Prostate gland (tissue), 2 donors: ENCODE results near the gene WDR59. TPM values are rescaled to one million over a fixed set of nuclear protein-coding genes. Genes with fewer than 3 reads are reported as not detected.

Source experiments
- DNase-seq: peaks from one replicate; pipeline ENCODE4 v3.0.0-alpha.2; 2019; ENCODE audit warnings: low spot score
- H3K27ac ChIP-seq, 2 donors: fragments of 200-600 bp; sonication (generic); 2 replicates each; pipeline ENCODE4 v1.5.1; 2017 to 2019
- H3K27me3 ChIP-seq: fragments of 200-600 bp; sonication (generic); replicated peaks from 2 replicates; pipeline ENCODE4 v1.5.1; 2019; ENCODE audit not compliant: insufficient read depth
- H3K36me3 ChIP-seq, 2 donors: fragments of 200-600 bp; sonication (generic); 1 replicate in 1 of 2; 2 replicates in 1 of 2; pipeline versions ENCODE4 v1.5.1 to v1.8.1; 2017 to 2019
- H3K4me1 ChIP-seq: fragments of 200-600 bp; sonication (generic); replicated peaks from 2 replicates; pipeline ENCODE4 v1.5.1; 2019
- H3K4me3 ChIP-seq, 2 donors: fragments of 200-600 bp; sonication (generic); 2 replicates each; pipeline ENCODE4 v1.5.1; 2017 to 2019
- H3K9me3 ChIP-seq: fragments of 200-600 bp; sonication (generic); 2 replicates; pipeline ENCODE4 v1.5.1; 2017
- POLR2A ChIP-seq: fragments of 450-650 bp; IDR thresholded peaks from one replicate; pipeline ENCODE4 v1.6.1; 2016; ENCODE audit warnings: antibody characterized with exemption, mild to moderate bottlenecking
- POLR2AphosphoS5 ChIP-seq: sonication (generic); formaldehyde crosslinking; IDR thresholded peaks from one replicate; pipeline ENCODE4 v1.6.1; 2017; ENCODE audit warnings: antibody characterized with exemption
- WGBS: methylation state at CpG from one replicate; pipeline ENCODE4 v1.1.5; 2018; 5-methylcytosine and 5-hydroxymethylcytosine counted together
- intact Hi-C: fragments of 100-400 bp; cut with DNase I; formaldehyde crosslinking; loops from one replicate; pipeline ENCODE4 v1.14.2; 2022
- total RNA-seq, 2 donors: library from RNA; depleted of rRNA; stranded (reverse); fragments of >200 nt; gene quantifications; one replicate each; pipeline ENCODE4 v1.1.0, GENCODE V29; 2016
- TF ChIP-seq, protein P1 (sequence below), 4 experiments: fragments of 200-600 bp in 2 of 4; fragments of 450-650 bp in 2 of 4; sonication (generic) in 2 of 4; IDR thresholded peaks; 1 replicate in 3 of 4; 2 replicates in 1 of 4; pipeline ENCODE4 v1.5.1; 2016 to 2019; ENCODE audit warnings: antibody characterized with exemption in 4 of 4, mild to moderate bottlenecking in 2 of 4, moderate library complexity in 2 of 4

The WDR59 gene
- total RNA-seq, 2 donors from 2014 or later, result 38.5 to 62.6 TPM

- H3K27me3 ChIP-seq, result no peaks in the 10 kb centered on the region
- no peaks in the 10 kb centered on the region for H3K36me3 ChIP-seq
- H3K9me3 ChIP-seq, result no peaks in the 10 kb centered on the region
- H3K4me3 ChIP-seq, result no peak overlapping the region
- DNase-seq, result no peak
- no peak for TF ChIP-seq POLR2A
- TF ChIP-seq, protein P1, sequence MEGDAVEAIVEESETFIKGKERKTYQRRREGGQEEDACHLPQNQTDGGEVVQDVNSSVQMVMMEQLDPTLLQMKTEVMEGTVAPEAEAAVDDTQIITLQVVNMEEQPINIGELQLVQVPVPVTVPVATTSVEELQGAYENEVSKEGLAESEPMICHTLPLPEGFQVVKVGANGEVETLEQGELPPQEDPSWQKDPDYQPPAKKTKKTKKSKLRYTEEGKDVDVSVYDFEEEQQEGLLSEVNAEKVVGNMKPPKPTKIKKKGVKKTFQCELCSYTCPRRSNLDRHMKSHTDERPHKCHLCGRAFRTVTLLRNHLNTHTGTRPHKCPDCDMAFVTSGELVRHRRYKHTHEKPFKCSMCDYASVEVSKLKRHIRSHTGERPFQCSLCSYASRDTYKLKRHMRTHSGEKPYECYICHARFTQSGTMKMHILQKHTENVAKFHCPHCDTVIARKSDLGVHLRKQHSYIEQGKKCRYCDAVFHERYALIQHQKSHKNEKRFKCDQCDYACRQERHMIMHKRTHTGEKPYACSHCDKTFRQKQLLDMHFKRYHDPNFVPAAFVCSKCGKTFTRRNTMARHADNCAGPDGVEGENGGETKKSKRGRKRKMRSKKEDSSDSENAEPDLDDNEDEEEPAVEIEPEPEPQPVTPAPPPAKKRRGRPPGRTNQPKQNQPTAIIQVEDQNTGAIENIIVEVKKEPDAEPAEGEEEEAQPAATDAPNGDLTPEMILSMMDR (IDR thresholded peaks at IDR 0.05), result no peak
- 98% methylated on average over 3 of the region's 3 CpGs for WGBS
- H3K4me1 ChIP-seq, result peaks cover 2% of the 10 kb centered on the region
- intact Hi-C loops, result no loop called here
- H3K27ac ChIP-seq, result no peak overlapping the region
These were observed 19.5 kb upstream of the WDR59 start for GRCh38 chr16:75004460-75004859.

GRCh38 chr16:75003931-75004330, 19.0 kb upstream of the WDR59 start:
- no peak for TF ChIP-seq POLR2A
- no peak for TF ChIP-seq POLR2AphosphoS5
- TF ChIP-seq, protein P1 (IDR thresholded peaks at IDR 0.05), result no peak
- Histone ChIP-seq H3K27me3 (no peaks in the 10 kb centered on the region), H3K27ac (no peak overlapping the region), H3K4me1 (peaks cover 2% of the 10 kb centered on the region), H3K4me3 (no peak overlapping the region), H3K36me3 (no peaks in the 10 kb centered on the region), H3K9me3 (no peaks in the 10 kb centered on the region)
- WGBS, result 92% methylated on average over 5 of the region's 5 CpGs
- intact Hi-C loops, result no loop called here
- DNase-seq, result no peak

DNA sequence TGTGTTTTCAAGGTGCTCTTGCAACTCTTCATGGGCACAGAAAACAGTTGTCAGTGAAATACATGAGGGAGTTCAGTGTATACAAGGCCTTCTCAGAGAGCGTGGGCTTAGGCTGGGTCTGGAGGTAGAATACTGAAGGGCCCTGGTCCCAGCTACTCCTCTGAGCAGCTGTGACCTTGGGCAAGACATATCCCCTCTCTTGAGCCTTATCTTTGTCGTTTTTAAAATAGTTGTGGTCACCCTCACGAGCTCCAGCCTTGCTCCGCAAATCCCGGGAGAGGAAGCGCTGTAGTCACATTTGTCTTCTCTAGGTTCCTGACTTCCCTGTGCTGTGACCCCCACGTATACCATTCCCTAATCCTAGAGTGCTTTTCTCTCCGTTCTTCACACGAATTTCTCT, 17.6 kb upstream of the WDR59 start:
- intact Hi-C loops, result no loop called here
- DNase-seq, result no peak
- Histone ChIP-seq H3K4me1 (peaks cover 2% of the 10 kb centered on the region), H3K4me3 (no peak overlapping the region), H3K27ac (no peak overlapping the region), H3K27me3 (no peaks in the 10 kb centered on the region), H3K9me3 (no peaks in the 10 kb centered on the region), H3K36me3 (no peaks in the 10 kb centered on the region)
- 76% methylated on average over 9 of the region's 9 CpGs for WGBS
- no peak for TF ChIP-seq POLR2A
- no peak for TF ChIP-seq POLR2AphosphoS5
- TF ChIP-seq, protein P1 (IDR thresholded peaks at IDR 0.05), result no peak

GRCh38 chr16:75000481-75001081, 15.7 kb upstream of the WDR59 start:
- TF ChIP-seq POLR2AphosphoS5 (no peak), POLR2A (no peak)
- TF ChIP-seq, protein P1 (IDR thresholded peaks at IDR 0.05), result no peak
- Histone ChIP-seq H3K27me3 (no peaks in the 10 kb centered on the region), H3K27ac (no peak overlapping the region), H3K9me3 (no peaks in the 10 kb centered on the region), H3K36me3 (no peaks in the 10 kb centered on the region), H3K4me3 (peak overlapping the region; percentile 52 to 71), H3K4me1 (peaks cover 2% of the 10 kb centered on the region)
- no peak for DNase-seq
- WGBS, result 10% methylated on average over 14 of the region's 15 CpGs
- intact Hi-C loops, result no loop called here
